Loucy (cell line): Measurements from ENCODE around the gene CCL18.

Experiments used
- EZH2phosphoT487 ChIP-seq: fragments of 200-600 bp; IDR thresholded peaks from 2 replicates; pipeline ENCODE4 v1.6.1; 2018; ENCODE audit warnings: antibody characterized with exemption, mild to moderate bottlenecking, moderate library complexity, borderline replicate concordance
- TF ChIP-seq, protein P1 (sequence below): fragments of 200-600 bp; sonication (generic); conservative IDR thresholded peaks from 2 replicates; pipeline ENCODE4 v1.5.1; 2014; ENCODE audit warnings: mild to moderate bottlenecking, antibody characterized with exemption, low read length

DNA sequence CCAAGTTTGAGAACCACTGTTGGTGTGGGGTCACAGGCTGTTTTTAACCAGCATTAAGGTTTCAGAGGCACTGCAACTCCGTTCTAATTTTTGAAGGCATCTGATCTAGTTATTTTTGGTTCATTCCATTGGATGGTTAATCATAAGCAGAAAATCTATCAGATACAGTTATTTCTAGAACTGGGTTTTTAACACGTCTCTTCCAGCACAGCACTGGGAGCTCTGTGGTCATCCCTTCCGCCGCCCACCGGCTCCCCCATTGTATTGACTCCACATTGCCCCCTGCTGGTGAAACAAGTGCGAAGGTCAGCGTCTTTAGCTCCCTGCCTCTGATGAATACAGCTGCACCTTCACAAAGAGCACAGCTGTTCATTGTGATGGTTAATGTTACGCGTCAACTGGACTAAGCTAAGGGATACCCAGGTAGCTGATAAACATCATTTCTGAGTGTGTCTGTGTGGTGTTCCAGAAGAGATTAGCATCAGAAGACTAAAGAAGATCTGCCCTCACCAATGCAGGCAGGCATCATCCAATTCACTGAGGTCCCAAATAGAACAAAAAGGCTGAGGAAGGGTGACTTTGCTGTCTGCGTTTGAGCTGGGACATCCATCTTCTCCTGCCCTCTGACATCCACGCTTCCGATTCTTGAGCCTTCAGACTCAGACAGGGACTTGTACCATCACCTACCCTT lies 8.5 kb downstream of the CCL18 start:
- TF ChIP-seq, protein P1, sequence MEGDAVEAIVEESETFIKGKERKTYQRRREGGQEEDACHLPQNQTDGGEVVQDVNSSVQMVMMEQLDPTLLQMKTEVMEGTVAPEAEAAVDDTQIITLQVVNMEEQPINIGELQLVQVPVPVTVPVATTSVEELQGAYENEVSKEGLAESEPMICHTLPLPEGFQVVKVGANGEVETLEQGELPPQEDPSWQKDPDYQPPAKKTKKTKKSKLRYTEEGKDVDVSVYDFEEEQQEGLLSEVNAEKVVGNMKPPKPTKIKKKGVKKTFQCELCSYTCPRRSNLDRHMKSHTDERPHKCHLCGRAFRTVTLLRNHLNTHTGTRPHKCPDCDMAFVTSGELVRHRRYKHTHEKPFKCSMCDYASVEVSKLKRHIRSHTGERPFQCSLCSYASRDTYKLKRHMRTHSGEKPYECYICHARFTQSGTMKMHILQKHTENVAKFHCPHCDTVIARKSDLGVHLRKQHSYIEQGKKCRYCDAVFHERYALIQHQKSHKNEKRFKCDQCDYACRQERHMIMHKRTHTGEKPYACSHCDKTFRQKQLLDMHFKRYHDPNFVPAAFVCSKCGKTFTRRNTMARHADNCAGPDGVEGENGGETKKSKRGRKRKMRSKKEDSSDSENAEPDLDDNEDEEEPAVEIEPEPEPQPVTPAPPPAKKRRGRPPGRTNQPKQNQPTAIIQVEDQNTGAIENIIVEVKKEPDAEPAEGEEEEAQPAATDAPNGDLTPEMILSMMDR = peak; percentile 92
- TF ChIP-seq EZH2phosphoT487 = no peak
